ENCODE results near the gene SNX2.
"Not testable (repeated sequence)": the region's sequence is repeated elsewhere in the genome, so short reads cannot be mapped to it uniquely, and the experiment has no call there.

SNX2 gene, protein sequence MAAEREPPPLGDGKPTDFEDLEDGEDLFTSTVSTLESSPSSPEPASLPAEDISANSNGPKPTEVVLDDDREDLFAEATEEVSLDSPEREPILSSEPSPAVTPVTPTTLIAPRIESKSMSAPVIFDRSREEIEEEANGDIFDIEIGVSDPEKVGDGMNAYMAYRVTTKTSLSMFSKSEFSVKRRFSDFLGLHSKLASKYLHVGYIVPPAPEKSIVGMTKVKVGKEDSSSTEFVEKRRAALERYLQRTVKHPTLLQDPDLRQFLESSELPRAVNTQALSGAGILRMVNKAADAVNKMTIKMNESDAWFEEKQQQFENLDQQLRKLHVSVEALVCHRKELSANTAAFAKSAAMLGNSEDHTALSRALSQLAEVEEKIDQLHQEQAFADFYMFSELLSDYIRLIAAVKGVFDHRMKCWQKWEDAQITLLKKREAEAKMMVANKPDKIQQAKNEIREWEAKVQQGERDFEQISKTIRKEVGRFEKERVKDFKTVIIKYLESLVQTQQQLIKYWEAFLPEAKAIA

DNA sequence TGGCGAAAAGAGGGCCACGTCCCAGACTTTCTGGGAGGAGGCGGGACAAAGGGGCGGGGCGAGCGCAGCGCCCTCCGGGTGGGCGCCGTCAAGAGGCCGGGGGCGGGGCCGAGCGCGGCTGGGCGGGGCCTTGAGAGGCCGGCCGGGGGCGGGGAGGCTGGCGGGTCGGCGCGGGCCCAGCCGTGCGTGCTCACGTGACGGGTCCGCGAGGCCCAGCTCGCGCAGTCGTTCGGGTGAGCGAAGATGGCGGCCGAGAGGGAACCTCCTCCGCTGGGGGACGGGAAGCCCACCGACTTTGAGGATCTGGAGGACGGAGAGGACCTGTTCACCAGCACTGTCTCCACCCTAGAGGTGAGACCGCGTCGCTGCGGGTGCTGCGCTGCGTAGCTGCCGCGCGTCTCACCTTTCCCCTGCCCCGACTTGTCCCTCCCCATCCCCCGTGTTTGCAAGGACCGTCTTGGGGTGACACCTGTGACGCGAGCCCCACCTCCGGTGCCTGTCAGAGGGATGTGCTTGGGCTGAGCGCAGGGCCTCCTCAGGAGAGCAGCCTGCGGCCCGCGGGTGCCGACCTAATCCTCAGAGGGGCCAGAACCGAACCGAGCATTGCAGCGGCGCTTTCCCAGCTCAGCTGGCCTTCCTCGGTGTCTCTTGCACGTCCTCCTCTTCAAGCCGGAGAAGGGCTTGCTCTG is at the start of gene SNX2:
TSS of gene SNX2 (plus strand) at position 220 of the 689 bp plus-strand sequence. CDS start at position 244, 24 bp downstream.
- no peak for FAIRE-seq

DNA sequence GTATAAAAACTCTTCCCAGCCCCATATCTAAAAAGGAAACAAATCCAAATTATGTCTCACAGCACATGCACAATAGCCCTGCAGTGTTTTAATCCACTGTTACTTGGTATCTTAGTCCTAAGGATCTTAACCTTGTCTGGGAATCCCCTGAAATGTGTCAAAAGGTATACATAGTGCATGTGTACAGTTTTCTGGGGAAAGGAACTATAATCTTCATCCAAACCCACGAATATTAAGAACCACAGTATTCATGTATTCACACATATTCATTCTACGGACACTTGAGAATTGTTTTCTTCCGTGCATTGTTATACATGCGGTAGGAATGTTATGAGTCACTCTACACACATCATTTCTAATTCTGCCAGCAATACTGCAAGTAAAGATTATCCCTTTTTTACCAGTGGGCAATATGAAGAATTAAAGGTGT is 47.8 kb upstream of the SNX2 start:
- FAIRE-seq, result no peak

DNA sequence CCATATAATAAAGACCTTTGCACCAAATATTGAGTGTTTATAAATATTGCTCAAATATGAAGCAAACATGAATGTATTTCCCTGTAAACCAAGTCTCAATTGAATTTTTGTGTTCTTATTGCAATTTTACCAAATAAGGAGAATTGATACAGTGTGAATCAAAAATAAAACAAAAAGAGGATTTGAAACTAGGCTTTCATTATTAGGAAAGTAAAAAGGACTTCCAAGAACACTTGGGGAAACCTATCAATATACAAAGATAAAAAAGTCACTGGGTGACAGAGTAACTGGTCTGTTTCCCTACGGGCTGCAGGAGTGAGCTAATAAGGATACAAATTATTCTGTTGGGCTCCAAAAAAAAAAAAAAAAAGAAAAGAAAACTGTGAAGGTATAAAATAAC is 44.8 kb upstream of the SNX2 start:
- no peak for FAIRE-seq

DNA sequence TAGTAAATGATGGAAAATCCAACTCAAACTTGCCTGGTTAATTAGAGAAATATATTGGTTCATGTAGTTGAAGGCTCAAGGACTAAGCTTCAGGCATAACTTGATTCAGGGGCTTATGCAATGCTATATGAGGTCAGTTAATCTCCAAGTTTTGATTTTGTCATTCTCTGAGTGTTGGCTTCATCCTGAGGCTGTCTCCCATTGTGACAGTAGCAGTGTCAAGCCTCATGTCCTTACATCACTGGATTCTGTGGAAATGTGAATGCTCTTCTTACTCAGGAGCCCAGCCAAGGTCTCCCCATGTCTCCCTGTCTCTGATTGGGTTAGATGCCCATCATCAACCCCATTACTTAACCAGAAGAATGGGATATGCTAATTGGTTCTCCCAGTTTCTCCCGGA is 44.4 kb upstream of the SNX2 start:
- no peak for FAIRE-seq

DNA sequence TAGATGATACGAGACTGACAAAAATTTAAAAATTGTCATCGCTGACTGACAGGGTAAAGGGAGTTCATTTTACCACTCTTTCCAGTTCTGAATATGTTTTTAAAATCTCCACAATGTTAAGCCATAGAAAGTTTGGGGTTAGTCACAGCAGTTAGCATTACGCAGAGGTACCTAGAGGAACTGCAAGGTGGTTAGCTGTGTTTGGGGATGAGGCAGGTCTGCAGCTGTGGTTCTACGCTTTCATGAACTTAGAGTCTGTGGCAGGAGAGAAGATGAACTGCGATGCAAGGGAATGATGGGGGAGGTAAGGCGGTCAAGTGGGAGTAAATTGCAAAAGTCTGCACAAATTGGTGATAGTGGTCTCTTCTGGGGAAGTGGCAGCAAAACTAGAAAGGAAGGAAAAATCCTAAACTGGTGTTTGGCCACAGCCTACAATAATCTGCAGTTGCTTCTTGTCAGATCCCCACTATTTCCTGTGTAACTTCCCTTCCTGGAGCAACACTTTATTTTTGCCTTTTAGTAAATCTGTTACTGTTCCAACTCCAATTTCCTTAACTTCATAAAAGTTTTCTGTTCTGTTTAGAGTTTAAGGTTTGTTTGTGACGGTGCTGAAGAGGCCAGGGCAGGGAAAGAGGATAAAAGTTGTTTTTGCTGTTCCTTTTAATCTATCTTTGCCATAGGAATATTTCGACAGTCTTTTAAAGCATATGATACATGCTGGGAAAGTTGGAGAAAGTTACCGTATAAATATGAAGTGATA is 38.6 kb upstream of the SNX2 start:
- FAIRE-seq, result no peak

DNA sequence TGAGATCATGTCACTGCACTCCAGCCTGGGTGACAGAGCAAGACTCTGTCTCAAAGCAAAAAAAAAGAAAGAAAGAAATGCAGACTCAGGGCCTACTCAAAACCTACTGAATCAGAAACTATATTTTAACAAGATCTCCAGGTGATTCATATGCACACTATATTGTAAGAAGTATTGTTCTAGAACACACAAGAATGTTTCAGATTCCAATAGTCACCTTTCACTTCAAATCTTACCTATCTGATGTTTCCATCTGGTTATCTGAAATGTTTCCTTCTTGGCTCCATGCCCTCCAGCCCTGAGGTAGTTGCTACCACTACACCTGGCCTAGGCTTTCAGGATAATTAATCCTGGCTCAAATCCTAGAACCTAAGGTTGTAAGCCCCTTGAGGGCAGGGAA is 36.8 kb upstream of the SNX2 start:
- FAIRE-seq, result no peak

DNA sequence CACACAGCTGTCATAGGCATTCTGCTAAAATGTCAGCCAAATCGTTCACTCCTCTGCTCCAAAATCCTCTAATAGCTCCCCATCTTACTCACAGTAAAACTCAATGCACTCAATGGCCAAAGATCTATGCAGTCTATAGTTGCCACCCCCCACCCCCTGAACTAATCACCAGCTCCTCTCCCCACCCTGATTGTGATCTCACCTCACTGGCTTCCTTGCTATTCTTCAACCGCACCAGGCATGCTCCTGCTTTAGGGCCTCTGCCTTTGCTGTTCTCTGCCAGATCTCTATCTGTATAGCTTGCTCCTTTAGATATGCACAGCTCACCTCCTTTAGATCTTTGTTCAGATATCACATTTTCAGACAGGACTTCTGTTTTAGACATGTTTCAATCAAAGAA is 33.2 kb upstream of the SNX2 start:
- FAIRE-seq, result no peak

DNA sequence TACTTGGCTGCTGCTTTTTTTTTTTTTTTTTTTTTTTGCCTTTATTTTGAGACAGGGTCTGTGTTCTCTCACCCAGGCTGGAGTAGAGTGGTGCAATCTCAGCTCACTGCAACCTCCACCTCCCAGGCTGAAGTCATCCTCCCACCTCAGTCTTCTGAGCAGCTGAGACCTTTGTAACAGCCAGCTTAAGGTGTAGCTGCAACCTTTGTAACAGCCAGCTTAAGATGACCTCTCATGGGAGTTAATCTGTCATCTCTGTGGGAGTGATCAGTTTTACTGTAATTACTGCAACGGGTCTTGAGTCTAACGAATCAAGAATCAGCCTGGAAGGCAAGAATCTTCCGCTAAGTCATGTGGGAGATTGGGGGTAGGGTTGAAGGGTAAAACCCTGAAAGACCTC is 31.6 kb upstream of the SNX2 start:
- no peak for FAIRE-seq

DNA sequence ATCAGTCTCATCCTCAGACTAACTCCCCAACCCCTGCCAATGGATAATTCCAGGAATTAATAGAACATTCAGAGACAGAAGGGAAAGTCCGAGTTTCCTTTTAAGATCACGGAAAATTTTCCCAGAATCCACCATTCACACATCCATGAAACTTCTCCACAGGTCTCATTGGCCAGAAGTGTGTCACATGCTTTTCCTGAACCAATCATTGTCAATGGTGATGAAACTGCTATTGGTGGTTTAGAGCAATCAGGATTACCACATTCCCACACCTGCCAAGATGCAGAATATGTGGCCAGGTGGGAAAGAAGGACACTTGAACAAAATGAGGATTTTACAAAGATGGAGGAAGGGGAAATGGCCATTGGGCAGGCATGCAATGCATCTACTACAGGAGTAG is 29.3 kb upstream of the SNX2 start:
- no peak for FAIRE-seq

DNA sequence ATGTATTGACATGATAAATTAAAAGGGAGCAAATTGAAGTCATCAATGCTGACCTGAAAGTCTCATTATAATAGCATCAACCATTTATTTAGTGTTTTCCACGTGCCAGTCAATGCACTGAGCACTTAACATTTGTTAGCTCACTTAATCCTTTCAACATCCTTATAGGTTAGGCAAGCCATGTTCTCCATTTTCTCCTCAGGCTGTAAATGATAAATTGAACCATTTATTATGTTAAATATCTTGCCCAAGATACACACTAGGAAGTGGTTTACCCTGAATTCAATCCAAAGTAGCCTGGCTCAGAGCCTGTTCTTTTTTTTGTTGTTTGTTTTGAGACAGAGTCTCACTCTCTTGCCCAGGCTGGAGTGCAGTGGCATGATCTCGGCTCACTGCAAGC is 25.0 kb upstream of the SNX2 start:
- no peak for FAIRE-seq

DNA sequence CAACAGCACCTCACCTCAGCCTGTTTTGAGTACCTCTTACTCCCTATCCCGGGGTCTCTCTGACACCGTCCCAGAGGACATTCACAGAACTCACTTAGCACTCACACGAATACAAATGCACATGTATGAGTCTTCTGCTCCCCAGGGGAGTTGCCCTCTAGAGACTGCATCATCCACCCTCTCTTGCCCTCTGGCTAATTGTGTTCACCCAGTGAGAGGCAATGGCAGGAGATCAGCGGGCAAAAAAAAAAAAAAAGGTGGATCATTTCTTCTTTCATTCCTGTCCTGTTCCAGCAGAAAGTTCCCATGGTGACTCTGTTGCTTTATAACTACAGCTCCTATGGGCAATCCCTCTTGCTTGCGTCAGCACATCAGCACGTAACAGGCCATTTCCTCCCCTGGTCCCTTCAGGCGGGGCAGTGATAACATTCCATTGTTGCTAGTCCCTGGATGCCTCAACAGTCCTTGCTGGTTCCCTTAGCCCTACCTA is 23.5 kb upstream of the SNX2 start:
- FAIRE-seq, result no peak

DNA sequence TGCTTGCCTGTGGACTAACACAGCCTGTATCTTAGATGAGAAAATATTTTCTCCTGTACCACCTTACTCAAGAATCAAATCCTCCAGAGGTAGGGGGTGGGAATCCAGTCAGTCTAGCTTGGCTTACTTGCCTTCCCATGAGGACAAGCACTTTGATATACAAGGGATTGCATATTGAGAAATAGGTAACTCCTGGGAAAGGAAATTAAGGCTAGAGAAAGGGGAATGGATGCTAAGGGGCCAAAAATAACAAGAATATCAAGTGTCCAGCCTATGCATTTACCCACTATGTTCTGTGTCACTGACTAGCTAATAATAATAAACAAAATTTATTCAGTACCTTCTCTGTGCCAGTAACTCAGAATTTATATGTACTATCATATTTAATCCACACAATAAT is 21.4 kb upstream of the SNX2 start:
- FAIRE-seq, result no peak

DNA sequence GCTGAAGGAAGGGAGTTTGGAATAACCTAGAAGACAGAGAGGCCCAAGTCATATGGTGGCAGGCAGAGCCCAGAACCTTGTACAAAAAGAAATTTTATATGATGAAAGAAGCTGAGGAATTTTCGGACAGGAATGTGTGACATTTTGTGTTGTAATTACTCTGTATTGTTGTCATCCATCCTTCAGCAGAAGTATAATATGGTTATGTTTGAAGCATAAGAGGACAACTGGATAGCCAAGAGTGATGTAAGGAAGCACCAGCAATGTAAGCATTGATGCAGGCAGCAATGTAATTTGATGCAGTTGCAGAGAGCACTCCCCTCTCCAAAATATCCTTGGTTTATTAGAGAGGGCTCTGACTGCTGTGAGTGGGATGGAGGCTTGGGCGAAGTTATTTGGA is 19.1 kb upstream of the SNX2 start:
- FAIRE-seq, result no peak

DNA sequence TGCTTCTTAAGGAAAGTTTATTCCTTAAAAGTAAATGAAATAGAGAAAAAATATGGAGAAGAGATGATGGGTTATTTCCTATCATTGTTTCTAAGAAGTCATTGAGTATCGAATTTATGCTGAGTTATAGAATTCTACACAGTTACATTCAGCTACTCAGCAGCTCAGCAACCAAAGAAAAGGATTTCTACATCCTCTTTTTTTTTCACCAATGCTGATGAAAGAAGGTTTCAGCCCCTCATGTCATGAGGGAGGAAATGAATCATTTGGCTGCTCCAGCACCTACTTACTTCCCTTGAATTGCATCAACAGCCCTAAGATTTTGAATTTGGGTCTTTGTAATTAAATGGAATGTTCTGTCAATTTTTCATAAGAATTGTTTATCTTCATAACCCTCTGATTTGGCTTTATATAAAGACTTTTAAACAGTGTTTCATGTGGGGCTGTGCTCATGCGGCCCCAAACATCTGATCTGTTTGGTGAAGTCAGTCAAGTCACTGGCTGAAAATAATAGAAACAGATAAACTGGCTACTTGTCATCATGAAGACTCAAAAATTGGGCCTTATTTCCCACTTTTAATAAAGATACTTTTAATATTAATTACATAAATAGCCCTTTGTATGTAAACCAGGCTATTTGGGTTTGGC is 18.5 kb upstream of the SNX2 start:
- FAIRE-seq, result no peak

DNA sequence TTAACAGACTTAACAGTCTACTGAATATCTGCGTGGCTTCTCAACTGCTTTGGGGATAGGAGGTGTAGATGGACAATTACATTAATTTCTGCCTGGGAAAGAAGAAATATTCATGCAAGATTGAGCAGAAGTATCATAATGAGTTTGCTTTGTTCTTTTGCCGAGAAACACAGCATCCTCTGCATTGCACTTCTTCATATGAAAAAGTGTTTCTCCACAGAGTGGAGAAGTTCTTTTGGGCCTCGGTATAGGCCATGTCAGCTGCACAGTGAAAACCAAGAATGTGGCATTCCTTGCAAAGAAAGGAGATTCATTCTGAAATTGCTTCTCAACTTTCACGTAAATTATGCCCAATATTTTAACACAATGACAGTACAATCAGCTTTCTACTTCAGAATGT is 17.6 kb upstream of the SNX2 start:
- FAIRE-seq, result no peak

DNA sequence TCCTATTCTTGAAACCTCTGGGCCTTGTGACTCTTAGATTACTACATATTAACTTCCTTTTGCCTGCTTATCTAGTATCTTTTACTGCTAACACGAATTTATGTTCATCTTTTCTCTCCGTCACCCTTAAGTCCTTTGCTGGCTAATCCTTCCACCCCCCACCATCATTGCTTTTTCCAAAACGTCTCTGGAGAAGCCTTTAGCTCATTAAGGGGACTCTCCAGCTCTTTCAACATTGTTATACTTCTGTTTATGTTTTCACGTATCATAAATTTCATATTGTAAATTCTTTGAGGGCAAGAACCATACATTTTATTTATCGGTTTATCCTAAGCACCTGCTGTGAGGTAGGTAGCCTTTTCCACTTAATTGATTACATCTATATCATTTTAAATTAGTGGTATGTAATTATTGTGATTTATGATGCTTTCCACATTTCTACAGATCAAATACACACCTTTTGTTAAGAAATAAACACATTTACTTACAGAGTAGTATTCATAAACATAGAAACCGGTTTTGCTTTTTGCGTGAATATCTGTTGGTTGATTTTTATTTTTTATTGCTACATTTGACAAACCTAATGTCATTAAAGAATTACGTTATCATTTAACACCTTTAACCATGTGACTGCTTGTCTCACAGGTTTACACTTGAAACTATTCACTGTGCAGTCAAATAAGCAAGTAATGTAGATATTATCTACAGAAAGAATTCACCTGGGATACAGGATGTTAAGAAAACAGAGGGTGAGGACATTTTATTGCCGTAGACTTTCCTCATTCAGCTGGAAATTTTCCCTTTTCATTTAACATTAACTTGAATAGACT is 15.4 kb upstream of the SNX2 start:
- FAIRE-seq, result no peak

DNA sequence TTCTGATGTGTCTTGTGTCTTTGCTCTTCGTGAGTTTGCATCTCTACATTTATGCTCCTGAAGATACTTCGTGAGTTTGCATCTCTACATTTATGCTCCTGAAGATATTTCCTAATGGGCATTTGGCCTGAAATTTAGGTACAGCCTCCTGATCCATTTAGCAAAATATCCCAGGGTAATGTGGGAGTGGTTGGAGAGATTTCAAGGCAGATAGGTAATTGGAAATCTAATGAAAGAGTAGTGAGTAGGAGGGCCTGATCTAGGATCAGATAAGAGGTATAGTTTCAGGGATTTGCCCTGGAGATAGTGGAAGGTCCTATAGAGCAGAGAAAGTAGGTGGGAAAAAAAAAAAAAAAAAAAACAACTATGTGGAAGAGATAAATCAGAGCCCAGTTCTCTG is 14.6 kb upstream of the SNX2 start:
- FAIRE-seq, result no peak

DNA sequence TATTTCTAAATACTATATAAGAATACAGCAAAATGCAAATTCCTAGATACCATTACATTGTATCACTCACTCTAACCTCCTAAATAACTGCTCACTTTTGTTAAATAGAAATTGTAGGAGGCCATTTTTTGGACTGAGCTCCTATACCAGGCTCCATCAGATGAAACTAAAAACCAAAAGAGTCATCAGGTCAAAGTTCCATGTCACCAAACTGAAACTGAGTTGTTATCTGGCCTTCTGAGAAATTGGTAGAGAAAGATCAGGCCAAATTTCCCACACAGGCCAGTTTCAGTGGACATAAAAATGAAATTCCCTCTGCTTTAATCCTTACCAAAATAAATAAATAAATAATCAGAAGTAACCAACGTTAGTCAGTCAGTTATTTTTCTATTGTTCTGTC is 13.8 kb upstream of the SNX2 start:
- FAIRE-seq, result no peak

DNA sequence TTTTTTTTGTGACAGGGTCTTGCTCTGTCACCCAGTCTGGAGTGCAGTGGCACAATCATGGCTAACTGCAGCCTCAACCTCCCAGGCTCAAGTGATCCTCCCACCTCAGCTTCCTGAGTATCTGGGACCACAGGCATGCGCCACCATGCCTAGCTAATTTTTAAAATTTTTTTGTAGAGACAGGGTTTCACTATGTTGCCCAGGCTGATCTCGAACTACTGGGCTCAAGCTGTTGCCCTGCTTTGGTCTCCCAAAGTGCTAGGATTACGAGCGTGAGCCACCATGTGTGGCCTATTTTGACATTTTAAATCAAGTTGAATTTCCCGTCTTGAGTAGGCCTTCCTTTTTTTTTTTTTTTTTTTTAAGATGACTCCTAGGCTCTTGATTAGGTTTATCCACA is 13.0 kb upstream of the SNX2 start:
- FAIRE-seq, result not testable (repeated sequence)

DNA sequence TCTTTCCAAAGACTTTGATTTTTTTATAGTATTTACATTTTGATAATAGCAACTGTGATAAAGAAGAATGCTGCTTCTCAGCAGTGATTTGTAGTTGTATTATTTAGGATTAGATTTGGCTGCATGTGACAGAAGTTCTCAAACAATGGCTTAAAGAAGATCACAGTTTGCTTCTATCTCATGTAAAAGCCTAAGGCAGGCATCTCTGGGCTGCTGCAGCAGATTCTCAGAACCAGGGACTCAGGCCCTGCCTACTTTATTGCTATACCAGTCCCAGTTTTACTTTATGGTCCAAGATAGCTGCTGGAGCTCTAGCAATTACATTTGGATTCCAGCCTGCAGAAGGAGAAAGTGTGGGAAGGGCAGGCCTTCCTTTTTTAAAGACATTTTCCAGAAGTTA is 8.8 kb upstream of the SNX2 start:
- FAIRE-seq, result no peak

DNA sequence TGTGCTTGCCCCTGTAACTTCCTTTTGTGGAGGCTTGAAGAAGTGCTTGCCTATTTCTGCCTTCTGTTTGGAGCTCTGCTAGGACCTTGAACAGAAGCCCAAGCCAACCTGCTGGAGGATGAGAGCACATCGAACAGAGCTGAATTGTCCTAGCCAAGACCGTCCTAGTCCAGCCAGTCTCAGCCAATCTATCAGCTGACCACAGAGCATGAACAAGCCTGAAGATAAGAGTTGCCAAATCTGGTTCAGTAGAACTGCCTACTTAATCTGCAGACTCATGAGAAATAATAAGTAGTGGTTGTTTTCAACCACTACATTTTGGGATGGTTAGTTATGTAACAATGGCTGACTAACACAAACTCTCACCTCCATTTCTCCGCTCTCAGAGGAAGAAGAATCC is 4.4 kb upstream of the SNX2 start:
- no peak for FAIRE-seq

DNA sequence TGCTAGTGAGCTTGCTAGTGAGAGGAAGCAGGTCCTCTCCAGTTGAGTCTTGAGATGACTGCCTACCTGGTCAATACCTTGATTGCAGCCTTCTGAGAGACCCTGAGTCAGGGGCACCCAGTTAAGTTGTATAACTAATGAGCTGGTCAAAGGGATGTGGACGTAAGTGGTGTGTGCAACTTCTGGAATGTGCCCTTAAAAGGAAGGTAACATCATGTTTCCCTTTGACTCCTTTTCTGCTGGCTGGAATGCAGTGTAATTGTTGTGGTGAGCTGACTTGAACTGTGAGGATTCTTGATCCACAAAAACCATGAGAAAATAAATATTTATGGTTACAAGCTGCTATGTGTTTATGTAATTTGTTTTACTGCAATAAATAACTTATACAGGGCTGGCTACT is 2.4 kb upstream of the SNX2 start:
- no peak for FAIRE-seq

Data from endometrium (tissue), 2 donors.